ENCODE measurements around the gene C3orf18. TPM values are rescaled to one million over a fixed set of nuclear protein-coding genes. Genes with fewer than 3 reads are reported as not detected.

Gene C3orf18
- total RNA-seq, 3 donors from 2014 or later (not counting 1 experiment from before 2014, with no cell fraction given): 7.5 to 15.3 (median 11.7) TPM

- TF ChIP-seq, protein P1, sequence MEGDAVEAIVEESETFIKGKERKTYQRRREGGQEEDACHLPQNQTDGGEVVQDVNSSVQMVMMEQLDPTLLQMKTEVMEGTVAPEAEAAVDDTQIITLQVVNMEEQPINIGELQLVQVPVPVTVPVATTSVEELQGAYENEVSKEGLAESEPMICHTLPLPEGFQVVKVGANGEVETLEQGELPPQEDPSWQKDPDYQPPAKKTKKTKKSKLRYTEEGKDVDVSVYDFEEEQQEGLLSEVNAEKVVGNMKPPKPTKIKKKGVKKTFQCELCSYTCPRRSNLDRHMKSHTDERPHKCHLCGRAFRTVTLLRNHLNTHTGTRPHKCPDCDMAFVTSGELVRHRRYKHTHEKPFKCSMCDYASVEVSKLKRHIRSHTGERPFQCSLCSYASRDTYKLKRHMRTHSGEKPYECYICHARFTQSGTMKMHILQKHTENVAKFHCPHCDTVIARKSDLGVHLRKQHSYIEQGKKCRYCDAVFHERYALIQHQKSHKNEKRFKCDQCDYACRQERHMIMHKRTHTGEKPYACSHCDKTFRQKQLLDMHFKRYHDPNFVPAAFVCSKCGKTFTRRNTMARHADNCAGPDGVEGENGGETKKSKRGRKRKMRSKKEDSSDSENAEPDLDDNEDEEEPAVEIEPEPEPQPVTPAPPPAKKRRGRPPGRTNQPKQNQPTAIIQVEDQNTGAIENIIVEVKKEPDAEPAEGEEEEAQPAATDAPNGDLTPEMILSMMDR (IDR thresholded peaks at IDR 0.05): no peak
- 96% methylated on average over 4 of the region's 4 CpGs for WGBS (ENCODE audit: insufficient coverage)
- no peak for DNase-seq
- H3K9me3 Mint-ChIP-seq: no peaks in the 10 kb centered on the region
- peaks cover 89% of the 10 kb centered on the region for H3K4me1 ChIP-seq (ENCODE audit: control insufficient read depth, insufficient read depth, low read length)
- ATAC-seq: no peak
- H3K36me3 Mint-ChIP-seq: no peaks in the 10 kb centered on the region
- no peaks in the 10 kb centered on the region for H3K27me3 ChIP-seq (ENCODE audit: control insufficient read depth, insufficient read depth, low read length)
- no peaks in the 10 kb centered on the region for H3K9me3 ChIP-seq (ENCODE audit: control insufficient read depth, insufficient read depth, low read length)
- H3K27ac Mint-ChIP-seq: peak overlapping the region; percentile 88 to 95
- no peak overlapping the region for H3K27ac ChIP-seq (ENCODE audit: low read length)
- no peak overlapping the region for H3K4me3 ChIP-seq (ENCODE audit: low read length)
- H3K4me1 Mint-ChIP-seq: peaks cover 55 to 87% of the 10 kb centered on the region in 2 donors
- intact Hi-C loops (cut with micrococcal nuclease): loop anchor here (10.0 kb wide), 1 partner anchor 83 kb away; no protein-coding TSS in a partner anchor
- no peak overlapping the region for H3K4me3 Mint-ChIP-seq
- H3K27me3 Mint-ChIP-seq (ENCODE audit: low read depth in 2 of 2): no peaks in the 10 kb centered on the region
- H3K36me3 ChIP-seq (ENCODE audit: control insufficient read depth, insufficient read depth, low read length): peaks cover 3% of the 10 kb centered on the region
Observed at GRCh38 chr3:50571486-50571885, 3.9 kb upstream of the C3orf18 start.

- Histone ChIP-seq H3K4me3 (ENCODE audit: low read length) (no peak overlapping the region), H3K9me3 (ENCODE audit: control insufficient read depth, insufficient read depth, low read length) (no peaks in the 10 kb centered on the region), H3K27me3 (ENCODE audit: control insufficient read depth, insufficient read depth, low read length) (no peaks in the 10 kb centered on the region), H3K27ac (ENCODE audit: low read length) (peak overlapping the region; percentile 88), H3K4me1 (ENCODE audit: control insufficient read depth, insufficient read depth, low read length) (peaks cover 82% of the 10 kb centered on the region), H3K36me3 (ENCODE audit: control insufficient read depth, insufficient read depth, low read length) (peaks cover 3% of the 10 kb centered on the region)
- peaks cover 55 to 83% of the 10 kb centered on the region in 2 donors for H3K4me1 Mint-ChIP-seq
- no peaks in the 10 kb centered on the region for H3K36me3 Mint-ChIP-seq
- TF ChIP-seq, protein P1 (IDR thresholded peaks at IDR 0.05): no peak
- 92% methylated on average over 5 of the region's 5 CpGs for WGBS (ENCODE audit: insufficient coverage)
- no peaks in the 10 kb centered on the region for H3K27me3 Mint-ChIP-seq (ENCODE audit: low read depth in 2 of 2)
- no peak for ATAC-seq
- DNase-seq: no peak
- intact Hi-C loops (cut with micrococcal nuclease): loop anchor here (10.0 kb wide), 1 partner anchor 84 kb away; no protein-coding TSS in a partner anchor
- H3K27ac Mint-ChIP-seq: peak overlapping the region; percentile 95 to 96
- peak overlapping the region; percentile 96 for H3K4me3 Mint-ChIP-seq
- no peaks in the 10 kb centered on the region for H3K9me3 Mint-ChIP-seq
Observed at GRCh38 chr3:50570508-50571279, 3.1 kb upstream of the C3orf18 start.

- Histone ChIP-seq H3K27ac (ENCODE audit: low read length) (peak within 1 kb of the TSS; percentile 88), H3K4me3 (ENCODE audit: low read length) (peak within 1 kb of the TSS; percentile 67), H3K9me3 (ENCODE audit: control insufficient read depth, insufficient read depth, low read length) (no peaks in the 10 kb centered on the region), H3K27me3 (ENCODE audit: control insufficient read depth, insufficient read depth, low read length) (no peaks in the 10 kb centered on the region), H3K4me1 (ENCODE audit: control insufficient read depth, insufficient read depth, low read length) (peaks cover 66% of the 10 kb centered on the region), H3K36me3 (ENCODE audit: control insufficient read depth, insufficient read depth, low read length) (peaks cover 3% of the 10 kb centered on the region)
- H3K27ac Mint-ChIP-seq: peak within 1 kb of the TSS; percentile 95 to 96
- TF ChIP-seq, protein P1 (IDR thresholded peaks at IDR 0.05): no peak
- H3K27me3 Mint-ChIP-seq (ENCODE audit: low read depth in 2 of 2): no peaks in the 10 kb centered on the region
- 0% methylated on average over 55 of the region's 55 CpGs for WGBS (ENCODE audit: insufficient coverage)
- H3K4me3 Mint-ChIP-seq: peak within 1 kb of the TSS; percentile 96
- peak; percentile 90 to 96 for DNase-seq
- no peaks in the 10 kb centered on the region for H3K9me3 Mint-ChIP-seq
- no peaks in the 10 kb centered on the region for H3K36me3 Mint-ChIP-seq
- intact Hi-C loops (cut with micrococcal nuclease): no loop called here
- peaks cover 42 to 74% of the 10 kb centered on the region in 2 donors for H3K4me1 Mint-ChIP-seq
- ATAC-seq: peak; percentile 68 to 84 (median 70)
Observed at GRCh38 chr3:50568947-50569749, 1.6 kb upstream of the C3orf18 start, which contains the start of gene HEMK1. TSS of gene HEMK1 (plus strand) at chr3:50569522. CDS start at chr3:50571105, 1,583 bp downstream.
